Mammary epithelial cell (primary cell): ENCODE results near the gene ADRA2B.

Source experiments
- EZH2 ChIP-seq: IDR thresholded peaks from 2 replicates; pipeline ENCODE4 v1.6.1; 2012; ENCODE audit warnings: low read length, inconsistent platforms, borderline replicate concordance
- TF ChIP-seq, protein P1 (sequence below), 2 donors: IDR thresholded peaks in 1 of 2; conservative IDR thresholded peaks in 1 of 2; 2 replicates each; pipeline ENCODE4 v1.5.1; 2011 to 2012; ENCODE audit warnings: inconsistent platforms in 2 of 2, low read length in 2 of 2, mild to moderate bottlenecking in 2 of 2, control low read depth in 1 of 2, low read depth in 1 of 2; ENCODE audit not compliant: insufficient read depth in 1 of 2; ENCODE audit errors: extremely low read depth in 1 of 2

DNA sequence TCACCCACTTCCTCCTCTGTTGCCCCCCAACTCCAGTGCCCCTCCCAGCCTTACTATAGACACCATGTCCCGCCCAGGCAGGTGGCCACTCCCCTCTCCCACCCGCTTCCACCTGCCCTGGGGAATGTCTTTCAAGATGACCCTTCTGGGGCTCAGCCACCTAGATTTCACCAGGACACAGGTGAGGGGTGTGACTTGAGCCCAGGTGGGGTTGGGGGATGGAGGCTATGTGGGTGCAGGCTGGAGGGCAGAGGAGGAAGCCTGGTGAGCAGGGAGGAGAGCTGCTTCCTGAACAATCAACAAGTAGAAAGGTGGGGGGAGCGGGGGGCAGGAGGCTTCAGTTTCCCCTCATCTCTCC, 8.7 kb downstream of the ADRA2B start:
- TF ChIP-seq, protein P1, sequence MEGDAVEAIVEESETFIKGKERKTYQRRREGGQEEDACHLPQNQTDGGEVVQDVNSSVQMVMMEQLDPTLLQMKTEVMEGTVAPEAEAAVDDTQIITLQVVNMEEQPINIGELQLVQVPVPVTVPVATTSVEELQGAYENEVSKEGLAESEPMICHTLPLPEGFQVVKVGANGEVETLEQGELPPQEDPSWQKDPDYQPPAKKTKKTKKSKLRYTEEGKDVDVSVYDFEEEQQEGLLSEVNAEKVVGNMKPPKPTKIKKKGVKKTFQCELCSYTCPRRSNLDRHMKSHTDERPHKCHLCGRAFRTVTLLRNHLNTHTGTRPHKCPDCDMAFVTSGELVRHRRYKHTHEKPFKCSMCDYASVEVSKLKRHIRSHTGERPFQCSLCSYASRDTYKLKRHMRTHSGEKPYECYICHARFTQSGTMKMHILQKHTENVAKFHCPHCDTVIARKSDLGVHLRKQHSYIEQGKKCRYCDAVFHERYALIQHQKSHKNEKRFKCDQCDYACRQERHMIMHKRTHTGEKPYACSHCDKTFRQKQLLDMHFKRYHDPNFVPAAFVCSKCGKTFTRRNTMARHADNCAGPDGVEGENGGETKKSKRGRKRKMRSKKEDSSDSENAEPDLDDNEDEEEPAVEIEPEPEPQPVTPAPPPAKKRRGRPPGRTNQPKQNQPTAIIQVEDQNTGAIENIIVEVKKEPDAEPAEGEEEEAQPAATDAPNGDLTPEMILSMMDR (conservative IDR thresholded peaks at IDR 0.05 in 1 of 2, IDR thresholded peaks at IDR 0.05 in 1 of 2; ENCODE audit: extremely low read depth in 1 of 2, insufficient read depth in 1 of 2, low read depth in 1 of 2, low read length in 2 of 2), result no peak
- TF ChIP-seq EZH2, result no peak
